IMR-90 (cell line): Measurements from ENCODE around the gene LRRTM4. TPM values are rescaled to one million over a fixed set of nuclear protein-coding genes. Genes with fewer than 3 reads are reported as not detected.

Experiments
- ATAC-seq: fragments of 200-7000 bp; cut with Tn5 transposase; 2 replicates; pipeline ENCODE4 v1.9.1; 2020; ENCODE audit warnings: low read depth, mild to moderate bottlenecking, moderate library complexity
- BruUV-seq: library from RNA; stranded (reverse); fragments of 400-500 nt; replicated peaks from 2 replicates; lab custom pipeline; 2021; lab: Mats Ljungman, UMichigan
- CTCF ChIA-PET: fragments of 300-600 bp; formaldehyde crosslinking; extraction: SDS; loops from one replicate; lab custom pipeline; 2021; ENCODE audit warnings: antibody characterized with exemption; lab: Yijun Ruan, JAX
- POLR2A ChIA-PET: fragments of 300-600 bp; sonication (Branson Sonifier 250); formaldehyde crosslinking; loops from one replicate; lab custom pipeline; 2022; ENCODE audit warnings: antibody characterized with exemption; ENCODE audit not compliant: unreplicated experiment; lab: Charles Lee
- DNase-seq: peaks from one replicate; pipeline ENCODE4 v3.0.0; 2013
- H2AFZ ChIP-seq: replicated peaks from 2 replicates; pipeline ENCODE3; 2013; ENCODE audit warnings: low read length, mild to moderate bottlenecking; ENCODE audit not compliant: poor library complexity
- H2AK5ac ChIP-seq: 2 replicates; pipeline ENCODE4 v1.6.1; 2013; ENCODE audit warnings: low read depth, low read length, inconsistent platforms
- H2AK9ac ChIP-seq: replicated peaks from 2 replicates; pipeline ENCODE3; 2013; ENCODE audit warnings: mild to moderate bottlenecking, low read depth, low read length, moderate library complexity; ENCODE audit not compliant: poor library complexity
- H2BK120ac ChIP-seq: 2 replicates; pipeline ENCODE4 v1.6.1; 2013; ENCODE audit warnings: low read depth, low read length, inconsistent platforms
- H2BK15ac ChIP-seq: 3 replicates; pipeline ENCODE4 v1.6.1; 2013; ENCODE audit warnings: low read depth, low read length, inconsistent platforms
- H2BK20ac ChIP-seq: 2 replicates; pipeline ENCODE4 v1.6.1; 2013; ENCODE audit warnings: low read depth, mild to moderate bottlenecking, inconsistent platforms, low read length, moderate library complexity
- H2BK5ac ChIP-seq: 2 replicates; pipeline ENCODE4 v1.6.1; 2013; ENCODE audit warnings: mild to moderate bottlenecking, low read depth, low read length, inconsistent platforms; ENCODE audit not compliant: poor library complexity, severe bottlenecking
- H3K14ac ChIP-seq: replicated peaks from 2 replicates; pipeline ENCODE4 v1.6.1; 2013; ENCODE audit warnings: low read depth, low read length, inconsistent platforms
- H3K18ac ChIP-seq: 2 replicates; pipeline ENCODE4 v1.6.1; 2013; ENCODE audit warnings: low read depth, low read length, control low read depth
- H3K23ac ChIP-seq: 2 replicates; pipeline ENCODE4 v1.6.1; 2013; ENCODE audit warnings: low read depth, low read length, inconsistent platforms
- H3K27ac ChIP-seq: 2 replicates; pipeline ENCODE4 v1.5.1; 2013; ENCODE audit warnings: mild to moderate bottlenecking, control low read depth, low read length; ENCODE audit not compliant: insufficient read depth
- H3K27me3 ChIP-seq: 2 replicates; pipeline ENCODE4 v1.6.1; 2013; ENCODE audit warnings: low read length; ENCODE audit not compliant: control insufficient read depth, insufficient read depth
- H3K36me3 ChIP-seq: 2 replicates; pipeline ENCODE4 v1.6.1; 2013; ENCODE audit warnings: low read length, mixed read lengths; ENCODE audit not compliant: control insufficient read depth, insufficient read depth
- H3K4ac ChIP-seq: 2 replicates; pipeline ENCODE4 v1.6.1; 2013; ENCODE audit warnings: low read depth, low read length, inconsistent platforms
- H3K4me1 ChIP-seq: 2 replicates; pipeline ENCODE4 v1.6.1; 2013; ENCODE audit warnings: low read length, mixed read lengths; ENCODE audit not compliant: control insufficient read depth, insufficient read depth
- H3K4me2 ChIP-seq: 2 replicates; pipeline ENCODE4 v1.6.1; 2013; ENCODE audit warnings: low read depth, mild to moderate bottlenecking, control low read depth, low read length, moderate library complexity
- H3K4me3 ChIP-seq: 2 replicates; pipeline ENCODE4 v1.5.1; 2013; ENCODE audit warnings: low read depth, mild to moderate bottlenecking, control low read depth, low read length, moderate library complexity; ENCODE audit not compliant: insufficient read depth
- H3K56ac ChIP-seq: 2 replicates; pipeline ENCODE4 v1.6.1; 2013; ENCODE audit warnings: low read length, inconsistent platforms; ENCODE audit not compliant: insufficient read depth; ENCODE audit errors: extremely low read depth
- H3K79me1 ChIP-seq, 2 experiments: 2 replicates each; pipeline ENCODE4 v1.6.1; 2013; ENCODE audit warnings: low read length in 2 of 2, inconsistent platforms in 1 of 2, low read depth in 1 of 2
- H3K9ac ChIP-seq: 2 replicates; pipeline ENCODE4 v1.6.1; 2013; ENCODE audit warnings: low read depth, low read length, control low read depth
- H3K9me1 ChIP-seq: 2 replicates; pipeline ENCODE4 v1.6.1; 2013; ENCODE audit warnings: low read length, inconsistent platforms; ENCODE audit not compliant: insufficient read depth
- H3K9me3 ChIP-seq: 2 replicates; pipeline ENCODE4 v1.6.1; 2013; ENCODE audit warnings: low read length; ENCODE audit not compliant: control insufficient read depth, insufficient read depth
- H4K20me1 ChIP-seq: 2 replicates; pipeline ENCODE4 v1.6.1; 2013; ENCODE audit warnings: low read length, inconsistent platforms; ENCODE audit not compliant: insufficient read depth
- H4K5ac ChIP-seq: 2 replicates; pipeline ENCODE4 v1.6.1; 2013; ENCODE audit warnings: mild to moderate bottlenecking, low read depth, low read length, control low read depth
- H4K8ac ChIP-seq, 2 experiments: 2 replicates each; pipeline ENCODE4 v1.6.1; 2013; ENCODE audit warnings: low read depth in 2 of 2, low read length in 2 of 2, control low read depth in 1 of 2, inconsistent platforms in 1 of 2
- H4K91ac ChIP-seq: 2 replicates; pipeline ENCODE4 v1.6.1; 2013; ENCODE audit warnings: low read depth, low read length, inconsistent platforms; ENCODE audit not compliant: insufficient read depth
- CEBPB ChIP-seq: IDR thresholded peaks from 2 replicates; pipeline ENCODE4 v1.6.1; 2012; ENCODE audit warnings: low read depth, low read length, improper control_type of control experiment
- MAFK ChIP-seq: IDR thresholded peaks from 2 replicates; pipeline ENCODE4 v1.6.1; 2012; ENCODE audit warnings: low read depth, low read length, improper control_type of control experiment
- SMC3 ChIP-seq: fragments of 150-350 bp; IDR thresholded peaks from 2 replicates; pipeline ENCODE4 v1.6.1; 2016; ENCODE audit warnings: low read depth, mild to moderate bottlenecking, antibody characterized with exemption, low read length, moderate library complexity
- WGBS, 2 experiments: methylation state at CpG; one replicate each; pipeline versions ENCODE4 v1.1.5 to v1.1.7; 2013; ENCODE audit warnings: missing lambda C conversion rate in 2 of 2; ENCODE audit not compliant: insufficient read length in 1 of 2; ENCODE audit errors: extremely low coverage in 2 of 2; 5-methylcytosine and 5-hydroxymethylcytosine counted together
- dilution Hi-C: fragments of 300-500 bp; cut with HindIII; formaldehyde crosslinking; loops from one replicate; pipeline ENCODE4 v1.14.3; 2018; ENCODE audit warnings: low sequenced_read_pairs; ENCODE audit not compliant: unreplicated experiment
- in situ Hi-C: fragments of 300-500 bp; cut with MboI; formaldehyde crosslinking; loops from 3 replicates; pipeline ENCODE4 v1.14.3; 2019; ENCODE audit warnings: low sequenced_read_pairs, inconsistent platforms, mixed read lengths
- intact Hi-C: fragments of 100-400 bp; cut with micrococcal nuclease; formaldehyde crosslinking; loops from 2 replicates; pipeline ENCODE4 v1.10.0; 2022
- polyA plus RNA-seq, 3 experiments: library from polyadenylated mRNA; depleted of rRNA; stranded (reverse); fragments of >200 nt; gene quantifications; 2 replicates each; pipeline ENCODE4 v1.2.3, GENCODE V29; 2012; ENCODE audit warnings: low replicate concordance in 1 of 3
- total RNA-seq: library from RNA; depleted of rRNA; stranded (reverse); fragments of >200 nt; gene quantifications from 2 replicates; pipeline ENCODE4 v1.2.3, GENCODE V29; 2012

Gene LRRTM4
- total and polyA plus RNA-seq, 2 of the 4 experiments (the other 2 are of a cell fraction) = not detected

DNA sequence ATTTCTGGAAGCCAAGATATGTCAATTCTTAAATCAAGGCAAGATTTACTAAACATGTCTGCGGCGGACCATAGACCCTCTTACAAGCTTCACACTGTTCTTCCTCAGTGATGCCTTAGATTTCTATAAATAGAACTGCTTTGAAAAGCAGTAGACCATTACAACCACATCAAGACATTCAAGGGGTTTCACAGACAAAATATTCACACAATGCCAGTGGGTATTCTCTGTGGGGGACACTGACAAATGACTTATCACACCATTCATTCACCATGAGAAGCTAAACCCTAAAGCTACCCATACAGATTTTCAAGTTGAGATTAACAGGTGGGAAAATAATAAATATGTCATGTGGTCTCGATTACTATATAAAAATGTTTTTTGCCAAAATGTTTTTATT lies 15.9 kb upstream of the LRRTM4 start:
- no TSS peak for BruUV-seq
- intact Hi-C loops = no loop called here

More for the DNA sequence above, 15.9 kb upstream of the LRRTM4 start:
- Histone ChIP-seq H3K56ac (no peak overlapping the region), H4K5ac (no peak overlapping the region), H2AK5ac (no peak overlapping the region), H3K27me3 (no peaks in the 10 kb centered on the region), H2BK15ac (no peak overlapping the region), H3K23ac (no peak overlapping the region), H3K4ac (no peak overlapping the region), H3K36me3 (no peaks in the 10 kb centered on the region), H3K14ac (no peak overlapping the region), H4K8ac (no peak overlapping the region), H3K9ac (no peak overlapping the region), H3K79me1 (no peaks in the 10 kb centered on the region), H2AFZ (no peak overlapping the region), H4K91ac (no peak overlapping the region), H4K20me1 (no peaks in the 10 kb centered on the region), H2AK9ac (no peak overlapping the region), H3K9me1 (no peaks in the 10 kb centered on the region), H3K9me3 (peaks cover 6% of the 10 kb centered on the region), H2BK20ac (no peak overlapping the region), H3K4me3 (no peak overlapping the region), H2BK5ac (no peak overlapping the region), H3K27ac (no peak overlapping the region), H3K18ac (no peak overlapping the region), H3K4me1 (no peaks in the 10 kb centered on the region), H2BK120ac (no peak overlapping the region), H3K4me2 (no peak overlapping the region)
- DNase-seq (no peak), ATAC-seq (no peak)
- POLR2A ChIA-PET = no interaction called here
- WGBS, 2 experiments = no CpG with 5 or more reads among the region's 3 CpGs
- dilution Hi-C loops (no loop called here), in situ Hi-C loops (no loop called here)
- TF ChIP-seq SMC3 (no peak), MAFK (no peak), CEBPB (no peak)
- CTCF ChIA-PET = no interaction called here
